Measurements from ENCODE around the gene ZNF660.

The ZNF660 gene

DNA sequence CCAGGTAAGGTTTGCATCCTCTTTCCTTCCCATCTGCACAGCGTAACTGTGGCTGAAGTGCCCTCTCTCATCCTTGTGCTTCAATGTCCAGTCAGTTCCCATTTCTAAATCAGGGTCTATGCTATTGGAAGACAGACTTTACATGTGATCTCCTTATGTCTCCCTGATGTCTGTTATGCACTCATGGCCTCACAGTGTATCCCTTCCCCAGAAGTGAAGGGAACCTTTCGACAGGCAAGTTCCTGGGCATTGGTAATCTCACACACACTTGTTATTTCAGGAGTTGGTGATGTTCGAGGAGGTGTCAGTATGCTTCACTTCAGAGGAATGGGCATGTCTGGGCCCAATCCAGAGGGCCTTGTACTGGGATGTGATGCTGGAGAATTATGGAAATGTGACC, 47.4 kb downstream of the ZNF660 start:
- no peak overlapping the region for H3K4me3 ChIP-seq (replicated peaks; ENCODE audit: insufficient read depth, low read length)

DNA sequence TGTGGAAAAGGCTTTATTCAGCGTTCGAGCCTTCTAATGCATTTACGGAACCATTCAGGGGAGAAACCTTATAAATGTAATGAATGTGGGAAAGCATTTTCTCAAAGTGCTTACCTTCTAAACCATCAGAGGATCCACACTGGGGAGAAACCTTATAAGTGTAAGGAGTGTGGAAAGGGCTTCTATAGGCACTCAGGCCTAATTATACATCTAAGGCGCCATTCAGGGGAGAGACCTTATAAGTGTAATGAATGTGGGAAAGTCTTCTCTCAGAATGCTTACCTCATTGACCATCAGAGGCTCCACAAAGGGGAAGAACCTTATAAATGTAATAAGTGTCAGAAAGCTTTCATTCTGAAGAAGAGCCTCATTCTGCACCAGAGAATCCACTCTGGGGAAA, 57.6 kb downstream of the ZNF660 start:
- DNase-seq (ENCODE audit: low read depth in 1 of 2, low spot score in 1 of 2): no peak
- H3K27ac ChIP-seq (replicated peaks): no peak overlapping the region
- no peak for TF ChIP-seq GABPA (IDR thresholded peaks at IDR 0.05; ENCODE audit: low read depth)
- TF ChIP-seq POLR2AphosphoS5 (IDR thresholded peaks at IDR 0.05; ENCODE audit: low read depth): no peak
- no peak for TF ChIP-seq CTCF (IDR thresholded peaks at IDR 0.05; ENCODE audit: insufficient read depth, low read length)
- no peaks in the 10 kb centered on the region for H3K27me3 ChIP-seq (ENCODE audit: insufficient read depth, poor library complexity, severe bottlenecking)
- no peak overlapping the region for H3K4me3 ChIP-seq (replicated peaks; ENCODE audit: insufficient read depth, low read length)

More for the DNA sequence above, 47.4 kb downstream of the ZNF660 start:
- no peak for DNase-seq (ENCODE audit: low read depth in 1 of 2, low spot score in 1 of 2)
- Histone ChIP-seq H3K27ac (replicated peaks) (no peak overlapping the region), H3K27me3 (ENCODE audit: insufficient read depth, poor library complexity, severe bottlenecking) (no peaks in the 10 kb centered on the region)
- TF ChIP-seq GABPA (IDR thresholded peaks at IDR 0.05; ENCODE audit: low read depth) (no peak), CTCF (IDR thresholded peaks at IDR 0.05; ENCODE audit: insufficient read depth, low read length) (no peak), POLR2AphosphoS5 (IDR thresholded peaks at IDR 0.05; ENCODE audit: low read depth) (no peak), SPI1 (IDR thresholded peaks at IDR 0.05; ENCODE audit: borderline replicate concordance, low read depth) (no peak)
- TF ChIP-seq, protein P1, sequence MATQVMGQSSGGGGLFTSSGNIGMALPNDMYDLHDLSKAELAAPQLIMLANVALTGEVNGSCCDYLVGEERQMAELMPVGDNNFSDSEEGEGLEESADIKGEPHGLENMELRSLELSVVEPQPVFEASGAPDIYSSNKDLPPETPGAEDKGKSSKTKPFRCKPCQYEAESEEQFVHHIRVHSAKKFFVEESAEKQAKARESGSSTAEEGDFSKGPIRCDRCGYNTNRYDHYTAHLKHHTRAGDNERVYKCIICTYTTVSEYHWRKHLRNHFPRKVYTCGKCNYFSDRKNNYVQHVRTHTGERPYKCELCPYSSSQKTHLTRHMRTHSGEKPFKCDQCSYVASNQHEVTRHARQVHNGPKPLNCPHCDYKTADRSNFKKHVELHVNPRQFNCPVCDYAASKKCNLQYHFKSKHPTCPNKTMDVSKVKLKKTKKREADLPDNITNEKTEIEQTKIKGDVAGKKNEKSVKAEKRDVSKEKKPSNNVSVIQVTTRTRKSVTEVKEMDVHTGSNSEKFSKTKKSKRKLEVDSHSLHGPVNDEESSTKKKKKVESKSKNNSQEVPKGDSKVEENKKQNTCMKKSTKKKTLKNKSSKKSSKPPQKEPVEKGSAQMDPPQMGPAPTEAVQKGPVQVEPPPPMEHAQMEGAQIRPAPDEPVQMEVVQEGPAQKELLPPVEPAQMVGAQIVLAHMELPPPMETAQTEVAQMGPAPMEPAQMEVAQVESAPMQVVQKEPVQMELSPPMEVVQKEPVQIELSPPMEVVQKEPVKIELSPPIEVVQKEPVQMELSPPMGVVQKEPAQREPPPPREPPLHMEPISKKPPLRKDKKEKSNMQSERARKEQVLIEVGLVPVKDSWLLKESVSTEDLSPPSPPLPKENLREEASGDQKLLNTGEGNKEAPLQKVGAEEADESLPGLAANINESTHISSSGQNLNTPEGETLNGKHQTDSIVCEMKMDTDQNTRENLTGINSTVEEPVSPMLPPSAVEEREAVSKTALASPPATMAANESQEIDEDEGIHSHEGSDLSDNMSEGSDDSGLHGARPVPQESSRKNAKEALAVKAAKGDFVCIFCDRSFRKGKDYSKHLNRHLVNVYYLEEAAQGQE (IDR thresholded peaks at IDR 0.05; ENCODE audit: insufficient replicate concordance, low read depth): no peak

DNA sequence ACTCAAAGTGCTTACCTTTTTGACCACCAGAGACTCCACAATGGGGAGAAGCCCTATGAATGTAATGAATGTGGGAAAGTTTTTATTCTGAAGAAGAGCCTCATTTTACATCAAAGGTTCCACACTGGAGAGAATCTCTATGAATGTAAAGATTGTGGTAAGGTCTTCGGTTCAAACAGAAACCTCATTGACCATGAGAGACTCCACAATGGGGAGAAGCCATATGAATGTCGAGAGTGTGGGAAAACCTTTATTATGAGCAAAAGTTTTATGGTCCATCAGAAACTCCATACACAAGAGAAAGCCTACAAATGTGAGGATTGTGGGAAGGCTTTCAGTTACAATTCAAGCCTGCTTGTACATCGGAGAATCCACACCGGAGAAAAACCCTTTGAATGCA, 58.3 kb downstream of the ZNF660 start:
- DNase-seq (ENCODE audit: low read depth in 1 of 2, low spot score in 1 of 2): no peak
- Histone ChIP-seq H3K4me3 (replicated peaks; ENCODE audit: insufficient read depth, low read length) (no peak overlapping the region), H3K27ac (replicated peaks) (no peak overlapping the region), H3K27me3 (ENCODE audit: insufficient read depth, poor library complexity, severe bottlenecking) (no peaks in the 10 kb centered on the region)
- TF ChIP-seq GABPA (IDR thresholded peaks at IDR 0.05; ENCODE audit: low read depth): no peak
- TF ChIP-seq SPI1 (IDR thresholded peaks at IDR 0.05; ENCODE audit: borderline replicate concordance, low read depth): no peak
- no peak for TF ChIP-seq POLR2AphosphoS5 (IDR thresholded peaks at IDR 0.05; ENCODE audit: low read depth)
- TF ChIP-seq, protein P1 (IDR thresholded peaks at IDR 0.05; ENCODE audit: insufficient replicate concordance, low read depth): no peak
- TF ChIP-seq CTCF (IDR thresholded peaks at IDR 0.05; ENCODE audit: insufficient read depth, low read length): no peak

- Histone ChIP-seq H3K4me3 (replicated peaks; ENCODE audit: insufficient read depth, low read length) (no peak overlapping the region), H3K27me3 (ENCODE audit: insufficient read depth, poor library complexity, severe bottlenecking) (no peaks in the 10 kb centered on the region), H3K27ac (replicated peaks) (no peak overlapping the region)
- TF ChIP-seq POLR2AphosphoS5 (IDR thresholded peaks at IDR 0.05; ENCODE audit: low read depth) (no peak), GABPA (IDR thresholded peaks at IDR 0.05; ENCODE audit: low read depth) (no peak), CTCF (IDR thresholded peaks at IDR 0.05; ENCODE audit: insufficient read depth, low read length) (no peak), SPI1 (IDR thresholded peaks at IDR 0.05; ENCODE audit: borderline replicate concordance, low read depth) (no peak)
- TF ChIP-seq, protein P1 (IDR thresholded peaks at IDR 0.05; ENCODE audit: insufficient replicate concordance, low read depth): no peak
- no peak for DNase-seq (ENCODE audit: low read depth in 1 of 2, low spot score in 1 of 2)
These were observed 63.0 kb downstream of the ZNF660 start for GRCh38 chr3:44647771-44648170.

All from HL-60 (cell line).